IPS DF 6.9 (cell line): ENCODE data around the gene ACBD3.
"Not testable (repeated sequence)": the region's sequence is repeated elsewhere in the genome, so short reads cannot be mapped to it uniquely, and the experiment has no call there.

ENCODE experiments used
- DNase-seq: peaks from one replicate; pipeline ENCODE4 v3.0.0-alpha.2; 2013; ENCODE audit warnings: low read depth, low spot score
- H3K27ac ChIP-seq: one replicate; pipeline ENCODE4 v1.5.1; 2013; ENCODE audit warnings: low read length, control low read depth
- H3K27me3 ChIP-seq: 2 replicates; pipeline ENCODE4 v1.6.1; 2013; ENCODE audit warnings: mild to moderate bottlenecking, low read length; ENCODE audit not compliant: control insufficient read depth, insufficient read depth
- H3K36me3 ChIP-seq: 2 replicates; pipeline ENCODE4 v1.6.1; 2013; ENCODE audit warnings: low read length; ENCODE audit not compliant: control insufficient read depth, insufficient read depth
- H3K4me1 ChIP-seq: 2 replicates; pipeline ENCODE4 v1.6.1; 2013; ENCODE audit warnings: low read length; ENCODE audit not compliant: control insufficient read depth, insufficient read depth
- H3K4me3 ChIP-seq: 2 replicates; pipeline ENCODE4 v1.5.1; 2013; ENCODE audit warnings: mild to moderate bottlenecking, low read length
- H3K9me3 ChIP-seq: 2 replicates; pipeline ENCODE4 v1.6.1; 2013; ENCODE audit warnings: low read length, inconsistent platforms; ENCODE audit not compliant: control insufficient read depth, insufficient read depth
- WGBS: extraction: QIAGEN DNeasy Blood & Tissue Kit; methylation state at CpG from one replicate; pipeline ENCODE4 v1.1.7; 2013; ENCODE audit warnings: mixed read lengths, missing lambda C conversion rate; ENCODE audit not compliant: insufficient read length, insufficient coverage; 5-methylcytosine and 5-hydroxymethylcytosine counted together

ACBD3 gene

GRCh38 chr1:226215239-226215638 lies 28.7 kb upstream of the ACBD3 start:
- Histone ChIP-seq H3K27ac (no peak overlapping the region), H3K4me1 (peaks cover 5% of the 10 kb centered on the region; the same call in 1 of the 2 replicates), H3K36me3 (no peaks in the 10 kb centered on the region), H3K27me3 (no peaks in the 10 kb centered on the region), H3K9me3 (no peaks in the 10 kb centered on the region), H3K4me3 (no peak overlapping the region)
- no CpG with 5 or more reads among the region's 5 CpGs for WGBS
- DNase-seq, result no peak

DNA sequence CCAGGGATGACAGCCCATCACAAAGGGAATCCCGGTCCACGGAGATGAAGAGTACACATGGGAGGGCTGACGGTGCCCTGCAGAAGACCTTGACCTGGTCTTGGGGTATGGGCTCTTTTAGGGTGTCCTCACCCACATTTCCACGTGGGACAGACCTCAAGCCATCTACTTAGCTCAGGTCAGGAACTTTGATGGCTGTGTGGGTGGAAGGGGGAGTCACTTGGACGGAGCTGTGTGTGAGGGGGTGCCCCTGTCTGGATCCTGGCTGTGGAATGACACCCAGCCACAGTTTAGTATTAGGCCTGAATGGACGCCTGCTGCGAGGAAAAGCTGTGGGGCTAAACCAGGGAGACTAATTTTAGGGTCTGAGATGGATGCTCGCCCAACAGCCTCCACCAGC lies 26.0 kb upstream of the ACBD3 start:
- Histone ChIP-seq H3K36me3 (no peaks in the 10 kb centered on the region), H3K27ac (no peak overlapping the region), H3K4me1 (peaks cover 5% of the 10 kb centered on the region; the same call in 1 of the 2 replicates), H3K4me3 (no peak overlapping the region), H3K9me3 (no peaks in the 10 kb centered on the region), H3K27me3 (no peaks in the 10 kb centered on the region)
- no peak for DNase-seq
- WGBS, result no CpG with 5 or more reads among the region's 8 CpGs

DNA sequence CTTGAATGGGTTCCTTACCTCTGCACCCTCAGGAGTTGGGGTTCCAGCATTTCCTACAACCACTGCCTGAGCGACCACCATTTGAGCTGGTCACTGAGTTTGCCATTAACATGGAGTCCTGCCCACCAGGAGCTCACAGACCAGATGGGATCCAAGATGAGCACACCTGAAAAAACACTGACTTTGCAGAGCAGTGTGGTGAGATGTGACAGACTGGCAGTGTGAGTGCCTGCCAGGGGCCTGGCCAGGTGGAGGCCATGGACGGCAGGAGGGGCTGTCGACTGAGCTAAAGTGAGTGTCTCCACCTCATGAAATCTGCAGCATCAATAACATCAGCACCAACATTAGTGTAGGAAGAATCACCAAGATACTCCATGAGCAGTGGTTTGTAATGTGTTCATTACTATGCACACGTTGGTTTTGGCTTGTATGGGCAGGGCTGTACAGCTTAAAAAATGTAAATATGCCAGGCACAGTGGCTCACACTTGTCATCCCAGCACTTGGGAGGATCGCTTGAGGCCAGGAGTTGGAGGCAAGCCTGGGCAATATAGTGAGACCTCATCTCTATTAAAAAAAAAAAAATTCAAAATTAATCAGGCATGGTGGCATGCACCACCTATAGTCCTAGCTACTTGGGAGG lies 24.8 kb upstream of the ACBD3 start:
- no peak overlapping the region for H3K27ac ChIP-seq
- no peaks in the 10 kb centered on the region for H3K36me3 ChIP-seq
- DNase-seq, result no peak
- no peaks in the 10 kb centered on the region for H3K27me3 ChIP-seq
- no peak overlapping the region for H3K4me3 ChIP-seq
- no CpG with 5 or more reads among the region's 5 CpGs for WGBS
- no peaks in the 10 kb centered on the region for H3K9me3 ChIP-seq
- H3K4me1 ChIP-seq, result peaks cover 5% of the 10 kb centered on the region; the same call in 1 of the 2 replicates

DNA sequence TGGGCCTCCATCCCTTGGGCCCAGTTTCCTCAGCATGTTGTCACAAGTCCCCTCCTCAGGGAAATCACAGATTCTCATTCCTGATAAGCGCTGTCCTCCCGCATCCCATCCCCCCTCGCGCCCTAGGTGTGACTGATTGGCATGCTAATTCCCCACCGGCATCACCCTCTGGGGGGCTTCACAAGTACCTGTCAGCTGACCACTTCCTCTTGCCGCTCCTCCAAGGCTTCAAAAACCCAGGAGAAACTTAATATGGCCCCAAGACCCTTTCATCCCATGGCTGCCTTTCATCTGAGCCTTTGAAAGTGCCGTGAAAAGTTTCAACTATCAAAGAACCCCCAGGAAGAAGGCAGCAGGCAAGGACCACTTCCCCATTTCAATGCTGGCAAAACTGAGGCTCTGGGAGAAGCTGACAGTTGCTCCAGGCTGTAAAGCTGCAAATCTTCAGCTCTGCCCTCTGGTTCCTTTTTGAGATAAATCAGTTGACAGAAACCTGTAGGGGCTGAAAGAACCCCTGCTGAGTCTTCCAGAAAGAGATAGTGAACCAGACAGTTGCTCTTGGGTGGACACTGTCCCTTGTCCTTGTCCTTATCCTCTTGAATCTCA lies 24.1 kb upstream of the ACBD3 start:
- no peak for DNase-seq
- Histone ChIP-seq H3K27ac (no peak overlapping the region), H3K9me3 (no peaks in the 10 kb centered on the region), H3K36me3 (no peaks in the 10 kb centered on the region), H3K27me3 (no peaks in the 10 kb centered on the region), H3K4me1 (peaks cover 5% of the 10 kb centered on the region; the same call in 1 of the 2 replicates), H3K4me3 (no peak overlapping the region)
- WGBS, result no CpG with 5 or more reads among the region's 7 CpGs

GRCh38 chr1:226209307-226210059 lies 22.9 kb upstream of the ACBD3 start:
- H3K4me3 ChIP-seq, result no peak overlapping the region
- no peak for DNase-seq
- no CpG with 5 or more reads among the region's 17 CpGs for WGBS
- H3K27me3 ChIP-seq, result no peaks in the 10 kb centered on the region
- peaks cover 5% of the 10 kb centered on the region; the same call in 1 of the 2 replicates for H3K4me1 ChIP-seq
- H3K27ac ChIP-seq, result no peak overlapping the region
- H3K36me3 ChIP-seq, result no peaks in the 10 kb centered on the region
- no peaks in the 10 kb centered on the region for H3K9me3 ChIP-seq

GRCh38 chr1:226207048-226207447 lies 20.5 kb upstream of the ACBD3 start:
- peaks cover 3% of the 10 kb centered on the region; the same call in 1 of the 2 replicates for H3K4me1 ChIP-seq
- no peaks in the 10 kb centered on the region for H3K9me3 ChIP-seq
- H3K36me3 ChIP-seq, result no peaks in the 10 kb centered on the region
- no peak for DNase-seq
- H3K27me3 ChIP-seq, result no peaks in the 10 kb centered on the region
- no peak overlapping the region for H3K27ac ChIP-seq
- H3K4me3 ChIP-seq, result no peak overlapping the region
- WGBS, result no CpG with 5 or more reads among the region's 5 CpGs

- Histone ChIP-seq H3K9me3 (no peaks in the 10 kb centered on the region), H3K27me3 (no peaks in the 10 kb centered on the region), H3K27ac (no peak overlapping the region), H3K4me3 (no peak overlapping the region), H3K36me3 (no peaks in the 10 kb centered on the region), H3K4me1 (no peaks in the 10 kb centered on the region)
- DNase-seq, result no peak
Observed at GRCh38 chr1:226204198-226204597, 17.7 kb upstream of the ACBD3 start.

GRCh38 chr1:226203655-226204054 lies 17.1 kb upstream of the ACBD3 start:
- Histone ChIP-seq H3K4me1 (no peaks in the 10 kb centered on the region), H3K27ac (no peak overlapping the region), H3K9me3 (no peaks in the 10 kb centered on the region), H3K36me3 (no peaks in the 10 kb centered on the region), H3K27me3 (no peaks in the 10 kb centered on the region), H3K4me3 (no peak overlapping the region)
- WGBS, result no CpG with 5 or more reads among the region's 4 CpGs
- no peak for DNase-seq

- Histone ChIP-seq H3K27me3 (no peaks in the 10 kb centered on the region), H3K9me3 (no peaks in the 10 kb centered on the region), H3K27ac (no peak overlapping the region), H3K4me3 (no peak overlapping the region), H3K36me3 (no peaks in the 10 kb centered on the region), H3K4me1 (no peaks in the 10 kb centered on the region)
- no CpG with 5 or more reads among the region's 1 CpG for WGBS
- DNase-seq, result no peak
Observed at GRCh38 chr1:226203240-226203639, 16.7 kb upstream of the ACBD3 start.

DNA sequence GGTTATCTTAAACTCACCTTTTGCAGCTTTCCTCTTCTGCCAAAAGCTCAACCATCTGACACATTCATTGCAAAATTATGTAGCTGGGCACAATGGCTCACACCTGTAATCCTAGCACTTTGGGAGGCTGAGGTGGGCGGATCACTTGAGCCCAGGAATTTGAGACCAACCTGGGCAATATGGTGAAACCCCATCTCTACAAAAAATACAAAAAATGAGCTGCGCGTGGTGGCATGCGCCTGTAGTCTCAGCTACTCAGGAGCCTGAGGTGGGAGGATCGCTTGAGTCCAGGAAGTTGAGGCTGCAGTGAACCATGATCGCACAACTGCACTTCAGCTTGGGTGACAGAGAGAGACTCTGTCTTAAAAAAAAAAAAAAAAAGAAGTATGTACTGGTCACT lies 16.1 kb upstream of the ACBD3 start:
- H3K9me3 ChIP-seq, H3K4me1 ChIP-seq, H3K27ac ChIP-seq, H3K27me3 ChIP-seq, H3K36me3 ChIP-seq, H3K4me3 ChIP-seq, DNase-seq: not testable (repeated sequence)
- no CpG with 5 or more reads among the region's 6 CpGs for WGBS
